H1 (cell line): ENCODE measurements around the gene KRT7. TPM values are rescaled to one million over a fixed set of nuclear protein-coding genes. Genes with fewer than 3 reads are reported as not detected.

Source experiments
- CTCF ChIA-PET: fragments of 300-600 bp; sonication (Branson Sonifier 250); formaldehyde crosslinking; loops from one replicate; lab custom pipeline; 2021; ENCODE audit not compliant: partially characterized antibody; lab: Charles Lee
- POLR2A ChIA-PET: fragments of 300-600 bp; sonication (Branson Sonifier 250); formaldehyde crosslinking; loops from one replicate; lab custom pipeline; 2021; ENCODE audit warnings: inconsistent platforms; ENCODE audit not compliant: partially characterized antibody; lab: Charles Lee
- DNase-seq, 2 experiments: peaks; one replicate each; pipeline versions ENCODE4 v3.0.0 to v3.0.0-alpha.2; 2010 to 2022; ENCODE audit warnings: low spot score in 2 of 2, low read depth in 1 of 2, mixed read lengths in 1 of 2
- FAIRE-seq: peaks from 2 replicates; lab custom pipeline; 2011; peaks lifted over from hg19 to GRCh38; lab: Jason Lieb, UNC
- H2AFZ ChIP-seq: 2 replicates; pipeline ENCODE4 v1.8.1; 2012; ENCODE audit warnings: low read length, inconsistent platforms
- H2AK5ac ChIP-seq: 2 replicates; pipeline ENCODE4 v1.6.1; 2013; ENCODE audit warnings: low read depth, low read length
- H2BK120ac ChIP-seq: replicated peaks from 2 replicates; pipeline ENCODE3; 2013; ENCODE audit warnings: low read depth, low read length, inconsistent platforms
- H2BK12ac ChIP-seq: 2 replicates; pipeline ENCODE4 v1.6.1; 2013; ENCODE audit warnings: low read depth, low read length
- H2BK15ac ChIP-seq: 2 replicates; pipeline ENCODE4 v1.6.1; 2013; ENCODE audit warnings: low read length
- H2BK20ac ChIP-seq: 2 replicates; pipeline ENCODE4 v1.6.1; 2013; ENCODE audit warnings: low read length
- H2BK5ac ChIP-seq: 2 replicates; pipeline ENCODE4 v1.6.1; 2013; ENCODE audit warnings: low read depth, low read length
- H3K14ac ChIP-seq: 2 replicates; pipeline ENCODE4 v1.6.1; 2013; ENCODE audit warnings: inconsistent platforms; ENCODE audit not compliant: insufficient read length
- H3K18ac ChIP-seq: 2 replicates; pipeline ENCODE4 v1.6.1; 2013; ENCODE audit warnings: low read length; ENCODE audit errors: extremely low read depth
- H3K23ac ChIP-seq: 2 replicates; pipeline ENCODE4 v1.6.1; 2013; ENCODE audit warnings: inconsistent platforms; ENCODE audit not compliant: insufficient read length
- H3K23me2 ChIP-seq: 2 replicates; pipeline ENCODE4 v1.6.1; 2013; ENCODE audit warnings: low read depth, low read length
- H3K27ac ChIP-seq: 2 replicates; pipeline ENCODE4 v1.6.1; 2011; ENCODE audit warnings: low read depth, low read length, inconsistent platforms
- H3K27me3 ChIP-seq, 4 experiments: replicated peaks in 1 of 4; 1 replicate in 1 of 4; 2 replicates in 3 of 4; pipeline versions ENCODE4 v1.6.1 to v1.8.1; 2011 to 2013; ENCODE audit warnings: low read length in 3 of 4, mild to moderate bottlenecking in 3 of 4, inconsistent platforms in 2 of 4, mixed read lengths in 2 of 4, moderate library complexity in 1 of 4; ENCODE audit not compliant: control insufficient read depth in 3 of 4, insufficient read depth in 3 of 4; ENCODE audit errors: extremely low read depth in 1 of 4
- H3K36me3 ChIP-seq, 4 experiments: 2 replicates each; pipeline versions ENCODE4 v1.6.1 to v1.8.1; 2011 to 2013; ENCODE audit warnings: mild to moderate bottlenecking in 4 of 4, low read length in 3 of 4, moderate library complexity in 2 of 4, control low read depth in 1 of 4, inconsistent platforms in 1 of 4; ENCODE audit not compliant: insufficient read depth in 4 of 4, control insufficient read depth in 2 of 4
- H3K4ac ChIP-seq: replicated peaks from 2 replicates; pipeline ENCODE3; 2013; ENCODE audit warnings: low read length, low read depth, mixed read lengths, inconsistent platforms; ENCODE audit not compliant: insufficient read length
- H3K4me1 ChIP-seq, 4 experiments: replicated peaks in 1 of 4; 1 replicate in 1 of 4; 2 replicates in 3 of 4; pipeline versions ENCODE4 v1.6.1 to v1.8.1; 2011 to 2013; ENCODE audit warnings: low read length in 3 of 4, inconsistent platforms in 2 of 4, mixed read lengths in 1 of 4; ENCODE audit not compliant: insufficient read depth in 4 of 4, control insufficient read depth in 3 of 4
- H3K4me2 ChIP-seq, 2 experiments: 2 replicates each; pipeline versions ENCODE4 v1.6.1 to v1.8.1; 2011 to 2013; ENCODE audit warnings: low read depth in 2 of 2, low read length in 2 of 2, control low read depth in 1 of 2, inconsistent platforms in 1 of 2, mild to moderate bottlenecking in 1 of 2; ENCODE audit not compliant: insufficient read depth in 1 of 2
- H3K4me3 ChIP-seq, 4 experiments: fragments of 200-600, 300-600 bp in 1 of 4; sonication (generic), shearing (Covaris generic), sonication (Bioruptor Twin) in 1 of 4; 2 replicates each; pipeline versions ENCODE4 v1.5.1 to v1.8.1; 2011 to 2016; ENCODE audit warnings: low read length in 4 of 4, low read depth in 3 of 4, control low read depth in 2 of 4, inconsistent platforms in 2 of 4, mild to moderate bottlenecking in 2 of 4, mixed read lengths in 1 of 4, moderate library complexity in 1 of 4; ENCODE audit not compliant: insufficient read depth in 2 of 4; ENCODE audit errors: extremely low read depth in 1 of 4
- H3K56ac ChIP-seq: replicated peaks from 2 replicates; pipeline ENCODE3; 2013; ENCODE audit warnings: low read depth, mild to moderate bottlenecking, mixed read lengths, low read length, inconsistent platforms; ENCODE audit not compliant: insufficient read length
- H3K79me1 ChIP-seq: 2 replicates; pipeline ENCODE4 v1.6.1; 2013; ENCODE audit warnings: low read depth, low read length, control low read depth
- H3K79me2 ChIP-seq, 2 experiments: 2 replicates each; pipeline versions ENCODE4 v1.6.1 to v1.8.1; 2012 to 2013; ENCODE audit warnings: low read length in 2 of 2, mild to moderate bottlenecking in 2 of 2, inconsistent platforms in 1 of 2; ENCODE audit not compliant: insufficient read depth in 2 of 2, control insufficient read depth in 1 of 2
- H3K9ac ChIP-seq, 4 experiments: replicated peaks in 1 of 4; 1 replicate in 1 of 4; 2 replicates in 3 of 4; pipeline versions ENCODE4 v1.6.1 to v1.8.1; 2011 to 2013; ENCODE audit warnings: low read depth in 3 of 4, low read length in 3 of 4, control low read depth in 2 of 4, mild to moderate bottlenecking in 2 of 4, moderate library complexity in 2 of 4, inconsistent platforms in 1 of 4; ENCODE audit errors: extremely low read depth in 1 of 4
- H3K9me3 ChIP-seq, 2 experiments: 2 replicates each; pipeline versions ENCODE4 v1.6.1 to v1.8.1; 2012 to 2013; ENCODE audit warnings: mild to moderate bottlenecking in 2 of 2, moderate library complexity in 2 of 2, control low read depth in 1 of 2, inconsistent platforms in 1 of 2, low read depth in 1 of 2, low read length in 1 of 2, mixed read lengths in 1 of 2; ENCODE audit not compliant: insufficient read depth in 2 of 2
- H4K20me1 ChIP-seq, 2 experiments: replicated peaks in 1 of 2; 2 replicates each; pipeline versions ENCODE3 to v1.8.1; 2011 to 2013; ENCODE audit warnings: inconsistent platforms in 2 of 2, low read length in 2 of 2, mild to moderate bottlenecking in 1 of 2; ENCODE audit not compliant: insufficient read depth in 2 of 2, control insufficient read depth in 1 of 2
- H4K5ac ChIP-seq: 2 replicates; pipeline ENCODE4 v1.6.1; 2013; ENCODE audit warnings: low read length, low read depth, mixed read lengths, inconsistent platforms; ENCODE audit not compliant: insufficient read length
- H4K8ac ChIP-seq: 2 replicates; pipeline ENCODE4 v1.8.0; 2013; ENCODE audit warnings: mild to moderate bottlenecking, moderate library complexity, low read length, inconsistent platforms; ENCODE audit not compliant: insufficient read depth; ENCODE audit errors: extremely low read depth
- H4K91ac ChIP-seq: replicated peaks from 2 replicates; pipeline ENCODE3; 2013; ENCODE audit warnings: low read length, mixed read lengths, inconsistent platforms; ENCODE audit not compliant: insufficient read length
- CTBP2 ChIP-seq: IDR thresholded peaks from 2 replicates; pipeline ENCODE4 v1.7.0; 2011; ENCODE audit warnings: borderline replicate concordance, mild to moderate bottlenecking, moderate library complexity, mixed read lengths, low read length; ENCODE audit not compliant: insufficient read depth, insufficient read length
- GABPA ChIP-seq: IDR thresholded peaks from 2 replicates; pipeline ENCODE4 v1.6.1; 2011; ENCODE audit warnings: mild to moderate bottlenecking, low read length, moderate library complexity, borderline replicate concordance; ENCODE audit not compliant: insufficient read depth
- KDM5A ChIP-seq: fragments of 200-600 bp; IDR thresholded peaks from 2 replicates; pipeline ENCODE4 v1.7.1; 2012; ENCODE audit warnings: mild to moderate bottlenecking, low read length, inconsistent platforms, mixed read lengths
- RBBP5 ChIP-seq: IDR thresholded peaks from 2 replicates; pipeline ENCODE4 v1.7.1; 2012; ENCODE audit warnings: low read depth, mild to moderate bottlenecking, inconsistent platforms, low read length, moderate library complexity, borderline replicate concordance
- SIN3A ChIP-seq, 2 experiments: IDR thresholded peaks in 1 of 2; conservative IDR thresholded peaks in 1 of 2; 2 replicates each; pipeline ENCODE4 v1.6.1; 2011 to 2012; ENCODE audit warnings: low read length in 2 of 2, improper control_type of control experiment in 1 of 2, low read depth in 1 of 2, mild to moderate bottlenecking in 1 of 2
- WGBS, 2 experiments: shearing (Covaris generic) in 1 of 2; methylation state at CpG; one replicate each; pipeline versions ENCODE4 v1.1.6 to v1.1.7; 2013 to 2015; ENCODE audit warnings: low lambda C conversion rate in 2 of 2, mixed read lengths in 2 of 2, inconsistent platforms in 1 of 2, low coverage in 1 of 2, missing lambda C conversion rate in 1 of 2; ENCODE audit not compliant: insufficient replicate concordance in 2 of 2, insufficient coverage in 1 of 2, insufficient read length in 1 of 2; ENCODE audit errors: extremely low coverage in 1 of 2, missing lambda C conversion rate in 1 of 2; 5-methylcytosine and 5-hydroxymethylcytosine counted together
- polyA plus RNA-seq, 7 experiments: library from polyadenylated mRNA; depleted of rRNA in 3 of 7; stranded (reverse) in 5 of 7; unstranded in 2 of 7; fragments of >200 nt in 5 of 7; fragments of 200-250 nt in 2 of 7; gene quantifications; 1 replicate in 5 of 7; 2 replicates in 1 of 7; 4 replicates in 1 of 7; pipeline versions ENCODE4 v1.2.1 to v1.2.3, GENCODE V29; 2011 to 2013; ENCODE audit warnings: missing spikeins in 2 of 7, mixed read lengths in 2 of 7
- total RNA-seq: library from RNA; stranded (reverse); fragmentation: NEBNext Ultra II Directional; extraction: Animal tissue kit (Norgen Biotek cat#: 25700); gene quantifications from 2 replicates; pipeline ENCODE4 v1.2.1, GENCODE V29; 2021

KRT7 gene
- total and polyA plus RNA-seq, 2 of the 8 experiments (the other 6 are each of a cell fraction or from before 2014, with no cell fraction given), result 13.2 to 19.0 TPM

GRCh38 chr12:52216100-52216499 is 16.9 kb upstream of the KRT7 start:
- Histone ChIP-seq H3K27me3 (no peaks in the 10 kb centered on the region), H3K4ac (no peak overlapping the region), H3K18ac (no peak overlapping the region), H2BK12ac (no peak overlapping the region), H3K9ac (no peak overlapping the region), H3K79me1 (no peaks in the 10 kb centered on the region), H2AFZ (no peak overlapping the region), H3K23me2 (no peaks in the 10 kb centered on the region), H3K56ac (no peak overlapping the region), H3K14ac (no peak overlapping the region), H4K8ac (no peak overlapping the region), H2BK15ac (no peak overlapping the region), H3K23ac (no peak overlapping the region), H2BK120ac (no peak overlapping the region), H3K27ac (no peak overlapping the region; the same call in 1 of the 2 replicates), H3K4me1 (peaks cover 0 to 4% (median under 1%) of the 10 kb centered on the region in 4 experiments; a peak in 4 of 7 replicates), H3K4me2 (no peak overlapping the region), H2AK5ac (no peak overlapping the region), H3K36me3 (no peaks in the 10 kb centered on the region), H4K20me1 (peaks cover 0 to 3% of the 10 kb centered on the region in 2 experiments), H3K9me3 (no peaks in the 10 kb centered on the region), H3K4me3 (no peak overlapping the region), H2BK5ac (no peak overlapping the region), H4K5ac (no peak overlapping the region), H3K79me2 (no peaks in the 10 kb centered on the region), H4K91ac (no peak overlapping the region), H2BK20ac (no peak overlapping the region)
- CTCF ChIA-PET, result interaction anchor here (0.6 to 13.2 kb wide), 22 partner anchors 10 to 663 kb away, joined by 3 to 146 read pairs (median 6); partner anchors contain the start of genes KRT7 and KRT86
- no peak for DNase-seq
- FAIRE-seq, result no peak
- POLR2A ChIA-PET, result no interaction called here
- 81% methylated on average over 4 of the region's 4 CpGs; no CpG with 5 or more reads in 1 of the 2 experiments for WGBS, 2 experiments
- no peak for TF ChIP-seq KDM5A
- TF ChIP-seq RBBP5, result no peak
- no peak for TF ChIP-seq SIN3A (conservative IDR thresholded peaks at IDR 0.05 in 1 of 2, IDR thresholded peaks at IDR 0.05 in 1 of 2; ENCODE audit: low read depth in 1 of 2, low read length in 2 of 2)
- TF ChIP-seq CTBP2, result no peak
- TF ChIP-seq GABPA, result no peak
